Measurements from ENCODE around the gene SELENOM.

DNA sequence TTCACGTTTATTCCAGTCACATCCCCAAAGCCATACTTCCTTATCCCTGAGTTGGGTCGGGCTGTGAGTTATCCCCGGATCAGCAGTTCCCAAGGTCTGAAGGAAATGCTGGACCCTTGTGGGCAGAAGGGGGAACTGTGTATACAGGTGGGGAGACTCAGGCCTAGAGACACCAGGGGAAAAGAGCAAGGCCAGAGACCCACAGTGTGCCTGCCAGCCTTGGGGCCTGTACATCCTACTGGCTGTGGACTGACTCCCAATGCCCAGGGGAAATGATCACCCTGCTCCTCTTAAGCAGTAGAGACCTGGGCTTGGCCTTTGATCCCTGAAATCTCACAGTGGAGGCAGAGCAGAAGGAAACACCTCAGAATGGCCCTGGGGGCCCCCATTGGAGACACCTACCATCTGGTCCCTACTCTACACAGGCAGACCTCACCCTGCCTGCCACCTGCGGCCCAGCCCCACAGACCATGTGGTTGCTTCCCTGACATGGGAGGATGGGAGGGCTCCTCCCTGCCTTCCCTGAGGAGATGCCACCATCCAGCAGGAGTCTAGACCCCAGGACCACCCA lies 1.3 kb downstream of the SELENOM start:
- TF ChIP-seq GABPA (IDR thresholded peaks at IDR 0.05; ENCODE audit: low read depth): no peak
- TF ChIP-seq, protein P1, sequence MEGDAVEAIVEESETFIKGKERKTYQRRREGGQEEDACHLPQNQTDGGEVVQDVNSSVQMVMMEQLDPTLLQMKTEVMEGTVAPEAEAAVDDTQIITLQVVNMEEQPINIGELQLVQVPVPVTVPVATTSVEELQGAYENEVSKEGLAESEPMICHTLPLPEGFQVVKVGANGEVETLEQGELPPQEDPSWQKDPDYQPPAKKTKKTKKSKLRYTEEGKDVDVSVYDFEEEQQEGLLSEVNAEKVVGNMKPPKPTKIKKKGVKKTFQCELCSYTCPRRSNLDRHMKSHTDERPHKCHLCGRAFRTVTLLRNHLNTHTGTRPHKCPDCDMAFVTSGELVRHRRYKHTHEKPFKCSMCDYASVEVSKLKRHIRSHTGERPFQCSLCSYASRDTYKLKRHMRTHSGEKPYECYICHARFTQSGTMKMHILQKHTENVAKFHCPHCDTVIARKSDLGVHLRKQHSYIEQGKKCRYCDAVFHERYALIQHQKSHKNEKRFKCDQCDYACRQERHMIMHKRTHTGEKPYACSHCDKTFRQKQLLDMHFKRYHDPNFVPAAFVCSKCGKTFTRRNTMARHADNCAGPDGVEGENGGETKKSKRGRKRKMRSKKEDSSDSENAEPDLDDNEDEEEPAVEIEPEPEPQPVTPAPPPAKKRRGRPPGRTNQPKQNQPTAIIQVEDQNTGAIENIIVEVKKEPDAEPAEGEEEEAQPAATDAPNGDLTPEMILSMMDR (IDR thresholded peaks at IDR 0.05; ENCODE audit: insufficient read depth, low read length): no peak
